ENCODE measurements around the gene MIGA2. TPM values are rescaled to one million over a fixed set of nuclear protein-coding genes. Genes with fewer than 3 reads are reported as not detected.

MIGA2 gene
- total RNA-seq (2014; rRNA removed; shearing (Covaris generic)) (27.7 and 29.2 TPM in 2 replicates), total RNA-seq (2022) (36.9 and 37.7 TPM in 2 replicates), Bru-seq, nascent RNA (percentile 48 among the genes with signal in this experiment), BruChase-seq, experiment 1, labeled RNA remaining after a 6-hour chase (percentile 56 among the genes with signal in this experiment), BruChase-seq, experiment 2, labeled RNA remaining after a 2-hour chase (percentile 57 among the genes with signal in this experiment)
- long read RNA-seq, partial matches to known transcripts: 10 of 65 reads
- long read RNA-seq, other reads (novel, unspliced or antisense): 52 of 65 reads

GRCh38 chr9:129036241-129036922 is at the start of gene MIGA2:
Gene MIGA2 (plus strand): TSS chr9:129036626. CDS start chr9:129040595, 3,969 bp downstream.
- Histone ChIP-seq H3K4me3 (ENCODE audit: low read depth, low read length, poor library complexity, severe bottlenecking) (peak within 1 kb of the TSS; percentile 95), H3K9me3 (ENCODE audit: low read length) (no peaks in the 10 kb centered on the region), H3K4me1 (ENCODE audit: insufficient read depth, low read length, poor library complexity, severe bottlenecking) (peaks cover 22% of the 10 kb centered on the region), H3K36me3 (ENCODE audit: insufficient read depth, low read length) (peaks cover 9% of the 10 kb centered on the region), H2AFZ (ENCODE audit: low read length) (peak within 1 kb of the TSS; percentile 86), H3K79me2 (ENCODE audit: insufficient read depth, low read depth, low read length) (peaks cover 17% of the 10 kb centered on the region), H3K27ac (ENCODE audit: low read depth, low read length, poor library complexity, severe bottlenecking) (no peak within 1 kb of the TSS), H3K4me2 (ENCODE audit: low read length) (peak within 1 kb of the TSS; percentile 98), H4K20me1 (ENCODE audit: insufficient read depth, low read length) (peaks cover 4% of the 10 kb centered on the region; the same call in 1 of the 2 replicates), H3K9me2 (ENCODE audit: insufficient read depth, low read length) (no peaks in the 10 kb centered on the region)
- ChIA-PET CTCF (ENCODE audit: unreplicated experiment) (interaction anchor here (0.6 kb wide), 1 partner anchor 8 kb away, joined by 3 read pairs; no protein-coding TSS in a partner anchor), POLR2A (interaction anchor here (0.9 to 1.4 kb wide), 3 partner anchors 9 to 45 kb away, joined by 3 to 5 read pairs (median 3); partner anchors contain the start of gene DOLPP1)
- BruUV-seq (replicated peaks): no TSS peak
- intact Hi-C loops (cut with micrococcal nuclease; ENCODE audit: unreplicated experiment): no loop called here
- TF ChIP-seq CTCF (conservative IDR thresholded peaks at IDR 0.05; ENCODE audit: low read length) (no peak), EZH2phosphoT487 (IDR thresholded peaks at IDR 0.05; ENCODE audit: borderline replicate concordance, low read depth, low read length) (no peak)
- DNase-seq (ENCODE audit: low spot score): peak; percentile 99

GRCh38 chr9:128986671-128987070 is 49.8 kb upstream of the MIGA2 start:
- CTCF ChIA-PET (ENCODE audit: unreplicated experiment): interaction anchor here (0.5 kb wide), 1 partner anchor 61 kb away, joined by 3 read pairs; no protein-coding TSS in a partner anchor
- intact Hi-C loops (cut with micrococcal nuclease; ENCODE audit: unreplicated experiment): no loop called here

More at GRCh38 chr9:128986671-128987070, 49.8 kb upstream of the MIGA2 start:
- no peaks in the 10 kb centered on the region for H4K20me1 ChIP-seq (ENCODE audit: insufficient read depth, low read length)
- TF ChIP-seq CTCF (conservative IDR thresholded peaks at IDR 0.05; ENCODE audit: low read length) (no peak), EZH2phosphoT487 (IDR thresholded peaks at IDR 0.05; ENCODE audit: borderline replicate concordance, low read depth, low read length) (no peak)
- no peaks in the 10 kb centered on the region for H3K4me1 ChIP-seq (ENCODE audit: insufficient read depth, low read length, poor library complexity, severe bottlenecking)
- H3K27ac ChIP-seq (ENCODE audit: low read depth, low read length, poor library complexity, severe bottlenecking): no peak overlapping the region
- no peaks in the 10 kb centered on the region for H3K79me2 ChIP-seq (ENCODE audit: insufficient read depth, low read depth, low read length)
- H3K36me3 ChIP-seq (ENCODE audit: insufficient read depth, low read length): peaks cover 89% of the 10 kb centered on the region
- DNase-seq (ENCODE audit: low spot score): no peak
- H2AFZ ChIP-seq (ENCODE audit: low read length): no peak overlapping the region
- no TSS peak for BruUV-seq (replicated peaks)
- H3K9me2 ChIP-seq (ENCODE audit: insufficient read depth, low read length): no peaks in the 10 kb centered on the region
- no peak overlapping the region for H3K4me3 ChIP-seq (ENCODE audit: low read depth, low read length, poor library complexity, severe bottlenecking)
- H3K9me3 ChIP-seq (ENCODE audit: low read length): no peaks in the 10 kb centered on the region
- H3K4me2 ChIP-seq (ENCODE audit: low read length): no peak overlapping the region
- POLR2A ChIA-PET: no interaction called here

Data from OCI-LY7 (cell line).